DLD1 (cell line): ENCODE measurements around the gene CCIN.
"Not testable (repeated sequence)": the region's sequence is repeated elsewhere in the genome, so short reads cannot be mapped to it uniquely, and the experiment has no call there.

Experiments used
- in situ Hi-C: cut with HindIII; loops from 2 replicates; pipeline ENCODE4 v1.10.0; 2017; ENCODE audit warnings: low sequenced_read_pairs

CCIN gene

DNA sequence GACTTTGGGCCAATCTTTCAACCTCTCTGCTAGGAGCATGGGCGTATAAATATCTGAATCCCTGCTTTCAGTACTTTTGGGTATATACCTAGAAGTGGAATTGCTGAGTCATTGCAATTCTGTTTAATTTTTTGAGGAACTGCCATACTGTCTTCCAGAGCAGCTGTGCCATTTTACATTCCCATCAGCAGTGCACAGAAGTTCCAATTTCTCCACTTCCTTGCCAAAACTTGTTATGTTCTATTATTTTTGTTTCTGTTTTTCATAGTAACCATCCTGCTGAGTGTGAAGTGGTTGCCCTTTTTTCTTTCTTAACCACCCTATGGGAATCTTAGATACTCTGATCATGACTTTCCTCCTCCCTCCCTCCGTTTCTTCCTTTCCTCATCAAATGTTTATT is 11.1 kb upstream of the CCIN start:
- in situ Hi-C loops: no loop called here

GRCh38 chr9:36158917-36159316 is 10.3 kb upstream of the CCIN start:
- in situ Hi-C loops: no loop called here

- in situ Hi-C loops: not testable (repeated sequence)
These were observed 9.7 kb upstream of the CCIN start for GRCh38 chr9:36159509-36159908.

DNA sequence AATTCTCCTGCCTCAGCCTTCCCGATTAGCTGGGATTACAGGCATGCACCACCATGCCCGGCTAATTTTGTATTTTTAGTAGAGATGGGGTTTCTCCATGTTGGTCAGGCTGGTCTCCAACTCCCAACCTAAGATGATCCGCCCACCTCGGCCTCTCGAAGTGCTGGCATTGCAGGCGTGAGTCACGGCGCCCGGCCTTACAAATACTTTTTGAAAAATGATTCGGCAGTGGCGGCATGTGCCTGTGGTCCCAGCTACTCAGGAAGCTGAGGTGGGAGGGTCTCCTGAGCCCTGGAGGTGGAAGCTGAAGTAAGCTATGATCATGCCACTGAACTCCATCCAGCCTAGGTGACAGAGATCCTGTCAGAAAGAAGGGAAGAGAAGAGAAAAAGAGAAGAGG is 9.1 kb upstream of the CCIN start:
- in situ Hi-C loops: not testable (repeated sequence)

DNA sequence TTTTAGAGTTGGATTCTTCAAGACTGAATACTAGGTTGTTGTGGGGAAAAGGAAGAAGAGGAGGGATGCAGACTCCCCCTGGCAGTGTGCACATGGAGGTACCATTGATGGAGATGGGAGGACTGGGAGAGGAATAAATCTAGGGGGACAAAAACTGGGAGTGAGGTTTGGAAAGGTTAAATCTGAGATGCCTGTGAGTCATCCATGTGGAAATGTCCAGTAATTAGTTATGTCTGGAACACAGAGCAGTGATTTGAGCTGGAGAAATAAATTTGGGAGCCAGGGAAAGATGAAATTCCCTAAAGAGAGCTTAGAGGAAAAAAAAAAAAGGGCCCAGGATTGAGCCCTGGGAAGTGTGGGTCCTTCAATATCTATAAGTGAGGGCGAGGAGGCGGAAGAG is 8.0 kb upstream of the CCIN start:
- in situ Hi-C loops: no loop called here

DNA sequence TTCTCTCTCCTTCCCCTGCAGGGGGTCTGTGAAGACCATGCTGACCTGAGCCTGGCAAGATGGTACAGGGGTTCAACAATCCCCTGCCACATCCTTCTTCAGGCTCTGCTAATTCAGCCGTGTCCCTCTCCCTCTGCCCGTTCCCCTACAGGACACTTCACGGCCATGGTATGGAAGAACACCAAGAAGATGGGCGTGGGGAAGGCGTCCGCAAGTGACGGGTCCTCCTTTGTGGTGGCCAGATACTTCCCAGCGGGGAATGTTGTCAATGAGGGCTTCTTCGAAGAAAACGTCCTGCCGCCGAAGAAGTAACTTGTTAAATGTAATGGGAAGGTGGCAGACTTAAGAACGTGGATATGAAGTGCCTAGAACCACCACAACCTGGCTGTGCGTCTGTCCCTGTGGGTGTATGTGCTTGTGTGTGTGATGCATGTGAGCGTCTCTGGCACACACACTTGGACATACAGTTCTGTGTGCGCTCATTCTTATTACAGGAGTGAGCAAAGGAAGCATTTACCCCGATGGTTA is 6.9 kb upstream of the CCIN start:
- in situ Hi-C loops: no loop called here

DNA sequence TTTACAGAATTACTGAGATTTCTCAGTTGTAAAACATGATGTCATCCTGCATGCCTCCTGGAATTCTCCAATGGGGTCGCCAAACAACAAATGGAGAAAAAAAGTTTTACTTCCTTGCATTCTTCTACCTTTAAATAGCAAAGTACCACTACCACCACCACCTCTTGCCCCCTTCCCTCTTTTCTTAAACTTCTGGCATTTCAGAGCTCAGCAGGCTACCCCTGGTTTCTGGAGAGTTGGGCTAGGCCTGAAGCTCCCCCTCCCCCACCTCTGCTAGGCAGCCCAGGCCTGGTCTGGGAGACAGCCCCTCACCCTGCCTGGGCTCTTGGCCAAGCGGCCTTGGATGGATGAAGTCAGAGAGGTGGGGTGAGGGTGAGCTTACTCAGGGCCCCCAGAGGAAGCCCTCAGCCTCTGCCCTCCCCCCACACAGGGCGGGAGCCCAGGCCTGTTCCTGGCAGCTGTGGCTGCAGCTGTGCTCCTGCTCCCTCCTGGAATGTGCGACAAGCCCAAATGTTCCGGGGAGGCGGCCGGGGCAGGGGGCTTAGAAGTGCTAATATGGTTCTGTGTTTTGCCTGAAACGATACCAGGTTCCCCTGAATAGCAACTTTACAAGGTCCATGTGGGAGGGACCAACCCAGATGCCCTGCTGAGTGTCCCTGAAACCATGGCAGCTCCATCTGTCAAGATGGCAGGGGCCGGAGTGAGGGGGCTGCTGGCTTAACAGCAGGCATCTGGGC is 6.0 kb upstream of the CCIN start:
- in situ Hi-C loops: no loop called here

GRCh38 chr9:36163786-36164170 is 5.4 kb upstream of the CCIN start:
- in situ Hi-C loops: no loop called here

GRCh38 chr9:36164372-36164771 is 4.8 kb upstream of the CCIN start:
- in situ Hi-C loops: no loop called here

- in situ Hi-C loops: no loop called here
These were observed 4.2 kb upstream of the CCIN start for GRCh38 chr9:36164989-36165388.

GRCh38 chr9:36165826-36166167 is 3.4 kb upstream of the CCIN start:
- in situ Hi-C loops: no loop called here

DNA sequence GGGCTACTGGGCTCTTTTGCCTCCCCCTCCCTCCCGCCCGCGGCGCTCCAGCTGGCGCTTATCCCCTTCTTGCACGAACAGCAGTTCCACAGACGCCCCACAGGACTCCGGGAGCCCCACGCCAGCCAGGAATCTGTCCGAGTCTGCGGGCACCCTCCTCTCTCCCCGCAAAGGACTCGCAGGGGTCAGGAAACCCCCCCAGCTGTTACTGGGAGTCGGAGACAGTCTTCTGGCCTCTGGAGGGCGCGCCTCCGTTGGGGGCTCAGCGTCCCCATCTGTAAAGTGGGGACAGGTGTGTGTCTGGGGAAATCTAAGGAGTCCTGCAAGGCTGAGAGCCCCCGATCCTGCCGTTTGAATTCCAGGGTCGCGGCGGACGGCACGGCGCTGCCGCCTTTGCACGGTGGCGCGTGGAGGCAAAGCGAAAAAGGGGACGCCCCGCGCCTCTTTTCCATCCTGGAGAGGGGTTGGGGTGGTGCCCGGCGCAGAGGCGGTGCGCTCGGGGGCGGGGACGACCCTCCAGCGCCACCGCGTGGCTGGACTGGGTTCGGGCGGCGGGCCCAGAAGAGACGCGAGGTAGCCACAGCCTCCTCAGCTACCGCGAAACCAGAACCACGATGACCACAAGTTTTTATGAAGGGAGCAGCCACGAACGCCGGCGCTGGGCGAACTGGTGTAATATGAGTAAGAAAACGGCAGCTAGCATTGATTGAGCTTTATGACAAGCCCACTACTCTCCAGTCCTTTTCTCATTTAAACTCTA is 2.8 kb upstream of the CCIN start:
- in situ Hi-C loops: no loop called here

- in situ Hi-C loops: no loop called here
These were observed 520 bp downstream of the CCIN start for GRCh38 chr9:36169708-36170107.

DNA sequence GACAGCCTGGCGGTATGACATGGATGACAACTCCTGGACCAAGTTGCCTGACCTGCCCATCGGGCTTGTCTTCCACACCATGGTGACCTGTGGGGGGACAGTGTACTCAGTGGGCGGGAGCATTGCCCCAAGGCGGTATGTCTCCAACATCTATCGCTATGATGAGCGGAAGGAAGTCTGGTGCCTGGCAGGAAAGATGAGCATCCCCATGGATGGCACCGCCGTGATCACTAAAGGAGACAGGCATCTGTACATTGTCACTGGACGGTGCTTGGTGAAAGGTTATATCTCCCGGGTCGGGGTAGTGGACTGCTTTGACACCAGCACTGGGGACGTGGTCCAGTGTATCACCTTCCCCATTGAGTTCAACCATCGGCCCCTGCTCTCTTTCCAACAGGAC is 1.3 kb downstream of the CCIN start:
- in situ Hi-C loops: no loop called here

DNA sequence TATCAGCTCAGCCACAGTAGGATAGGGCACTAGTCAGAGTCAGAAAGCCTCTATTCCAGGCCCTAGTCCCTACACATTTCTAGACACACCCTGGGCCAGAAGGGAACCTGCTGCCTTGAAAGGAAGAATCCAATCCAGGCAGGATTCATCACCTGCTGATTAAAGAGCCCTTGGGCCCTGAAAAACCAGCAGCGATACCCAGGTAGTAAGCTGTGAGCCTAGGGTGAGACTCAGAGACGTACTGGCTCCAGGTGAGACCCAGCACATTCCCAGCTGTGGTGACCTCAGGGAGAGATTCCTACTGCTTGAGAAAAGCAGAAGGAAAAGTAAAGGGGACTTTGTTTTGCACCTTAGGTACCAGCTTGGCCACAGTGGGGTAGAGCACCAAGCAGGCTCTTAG is 4.7 kb downstream of the CCIN start:
- in situ Hi-C loops: no loop called here

DNA sequence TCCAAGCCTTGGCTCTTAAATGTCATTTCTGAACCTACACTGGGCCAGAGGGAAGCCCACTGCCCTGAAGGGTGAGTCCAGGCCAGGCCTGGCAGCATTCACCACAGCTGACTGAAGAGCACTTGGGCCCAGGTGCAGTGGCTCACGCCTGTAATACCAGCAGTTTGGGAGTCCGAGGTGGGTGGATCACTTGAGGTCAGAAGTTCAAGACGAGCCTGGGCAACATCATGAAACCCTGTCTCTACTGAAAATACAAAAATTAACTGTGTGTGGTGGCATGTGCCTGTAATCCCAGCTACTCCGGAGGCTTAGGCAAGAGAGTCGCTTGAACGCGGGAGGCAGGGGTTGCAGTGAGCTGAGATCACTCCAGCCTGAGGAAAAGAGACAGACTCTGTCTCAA is 5.1 kb downstream of the CCIN start:
- in situ Hi-C loops: no loop called here

GRCh38 chr9:36174731-36175130 is 5.5 kb downstream of the CCIN start:
- in situ Hi-C loops: no loop called here

- in situ Hi-C loops: not testable (repeated sequence)
These were observed 6.0 kb downstream of the CCIN start for GRCh38 chr9:36175209-36175608.

DNA sequence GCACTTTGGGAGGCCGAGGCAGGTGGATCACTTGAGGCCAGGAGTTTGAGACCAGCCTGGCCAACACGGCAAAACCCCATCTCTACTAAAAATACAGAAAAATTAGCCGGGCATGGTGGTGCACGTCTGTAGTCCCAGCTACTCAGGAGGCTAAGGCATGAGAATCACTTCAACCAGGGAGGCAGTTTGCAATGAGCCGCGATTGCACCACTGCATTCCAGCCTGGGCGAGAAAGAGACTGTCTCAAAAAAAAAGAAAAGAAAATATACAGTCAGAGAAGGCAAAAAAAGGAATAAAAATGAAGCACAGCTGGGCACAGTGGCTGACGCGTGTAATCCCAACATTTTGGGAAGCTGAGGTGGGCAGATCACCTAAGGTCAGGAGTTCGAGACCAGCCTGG is 7.3 kb downstream of the CCIN start:
- in situ Hi-C loops: not testable (repeated sequence)

- in situ Hi-C loops: no loop called here
These were observed 8.4 kb downstream of the CCIN start for GRCh38 chr9:36177571-36177970.

GRCh38 chr9:36180243-36180642 is 11.1 kb downstream of the CCIN start:
- in situ Hi-C loops: not testable (repeated sequence)

DNA sequence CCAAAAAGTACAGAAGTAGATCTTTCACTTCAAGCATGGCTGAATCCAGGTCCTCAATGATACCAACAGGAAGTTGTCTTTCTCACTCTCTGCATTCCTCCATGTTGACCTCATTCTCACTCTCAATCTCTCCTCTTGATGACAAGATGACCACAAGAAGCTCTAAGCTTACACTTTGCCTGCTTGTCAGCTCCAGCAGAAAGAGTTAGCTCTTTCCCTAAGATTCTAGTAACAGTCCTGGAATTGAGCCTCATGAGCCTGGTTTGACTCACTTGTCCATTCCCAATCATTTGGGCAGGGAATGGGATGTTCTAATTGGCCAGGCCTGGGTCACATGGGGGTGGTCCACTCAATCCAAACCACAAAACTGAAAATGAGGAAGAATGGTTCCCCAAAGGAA is 18.2 kb downstream of the CCIN start:
- in situ Hi-C loops: no loop called here
